HepG2 (cell line): Measurements from ENCODE around the gene ZFYVE28. TPM values are rescaled to one million over a fixed set of nuclear protein-coding genes. Genes with fewer than 3 reads are reported as not detected.

Experiments
- CBX1 ChIP-seq: IDR thresholded peaks from one replicate; pipeline ENCODE4 v1.6.1; 2016; ENCODE audit warnings: antibody characterized with exemption, low read depth
- DNMT3B ChIP-seq: conservative IDR thresholded peaks from 2 replicates; pipeline ENCODE4 v1.6.1; 2016; ENCODE audit warnings: missing biosample characterization, control low read depth
- HES4 ChIP-seq: sonication (generic); formaldehyde crosslinking; IDR thresholded peaks from 2 replicates; pipeline ENCODE4 v1.9.0; 2021; ENCODE audit warnings: mild to moderate bottlenecking, missing genetic modification reagents, borderline replicate concordance
- KDM5A ChIP-seq: fragments of 200-600 bp; sonication (generic); IDR thresholded peaks from 2 replicates; pipeline ENCODE4 v1.7.0; 2018; ENCODE audit warnings: antibody characterized with exemption, mild to moderate bottlenecking, low read length, borderline replicate concordance
- MIER2 ChIP-seq: IDR thresholded peaks from 2 replicates; pipeline ENCODE4 v1.6.1; 2016; ENCODE audit warnings: missing biosample characterization, missing genetic modification reagents
- SCMH1 ChIP-seq: sonication (generic); formaldehyde crosslinking; IDR thresholded peaks from 2 replicates; pipeline ENCODE4 v1.9.0; 2021; ENCODE audit warnings: missing genetic modification reagents, mild to moderate bottlenecking, borderline replicate concordance
- SMARCC2 ChIP-seq: fragments of 450-650 bp; IDR thresholded peaks from 2 replicates; pipeline ENCODE4 v1.6.1; 2017; ENCODE audit warnings: antibody characterized with exemption, mild to moderate bottlenecking
- TBL1XR1 ChIP-seq: fragments of 150-350 bp; IDR thresholded peaks from 2 replicates; pipeline ENCODE4 v1.6.1; 2014; ENCODE audit warnings: borderline replicate concordance, low read length; ENCODE audit not compliant: partially characterized antibody
- YEATS2 ChIP-seq: sonication (generic); formaldehyde crosslinking; IDR thresholded peaks from 2 replicates; pipeline ENCODE4 v1.4.0; 2020; ENCODE audit warnings: missing genetic modification reagents, borderline replicate concordance
- ZBTB37 ChIP-seq: sonication (generic); formaldehyde crosslinking; IDR thresholded peaks from 2 replicates; pipeline ENCODE4 v1.4.0; 2020; ENCODE audit warnings: mild to moderate bottlenecking, missing genetic modification reagents
- ZBTB38 ChIP-seq: sonication (generic); formaldehyde crosslinking; IDR thresholded peaks from 2 replicates; pipeline ENCODE4 v1.5.1; 2020; ENCODE audit warnings: mild to moderate bottlenecking, missing genetic modification reagents
- ZBTB7A ChIP-seq: sonication (generic); formaldehyde crosslinking; IDR thresholded peaks from 2 replicates; pipeline ENCODE4 v1.8.0; 2022; ENCODE audit warnings: mild to moderate bottlenecking, missing genetic modification reagents
- ZMAT5 ChIP-seq: sonication (generic); formaldehyde crosslinking; IDR thresholded peaks from 2 replicates; pipeline ENCODE4 v1.5.0; 2020; ENCODE audit warnings: mild to moderate bottlenecking, low read depth, missing genetic modification reagents, borderline replicate concordance
- ZNF274 ChIP-seq: sonication (generic); formaldehyde crosslinking; IDR thresholded peaks from 2 replicates; pipeline ENCODE4 v1.5.1; 2020; ENCODE audit warnings: mild to moderate bottlenecking, missing genetic modification reagents
- polyA plus RNA-seq, 8 experiments: library from polyadenylated mRNA; depleted of rRNA in 3 of 8; stranded (reverse) in 7 of 8; unstranded in 1 of 8; fragments of >200 nt; fragmentation: Illumina TruSeq in 4 of 8; extraction: Trizol in 4 of 8; gene quantifications; 2 replicates each; pipeline versions ENCODE4 v1.2.1 to v1.2.3, GENCODE V29; 2011 to 2016; ENCODE audit warnings: low read depth in 4 of 8, missing spikeins in 1 of 8, mixed read lengths in 1 of 8; ENCODE audit not compliant: insufficient read depth in 1 of 8
- total RNA-seq, 5 experiments: library from RNA; depleted of rRNA; stranded (reverse); fragments of >200 nt; fragmentation: Illumina TruSeq; extraction: Trizol; gene quantifications; 2 replicates each; pipeline ENCODE4 v1.2.3, GENCODE V29; 2016; ENCODE audit warnings: low read depth in 1 of 5
- TF ChIP-seq, protein P1 (sequence below): sonication (generic); formaldehyde crosslinking; IDR thresholded peaks from 2 replicates; pipeline ENCODE4 v1.4.0; 2020; ENCODE audit warnings: mild to moderate bottlenecking, missing genetic modification reagents
- TF ChIP-seq, protein P2 (sequence below): sonication (generic); formaldehyde crosslinking; IDR thresholded peaks from 2 replicates; pipeline ENCODE4 v1.8.0; 2022; ENCODE audit warnings: missing genetic modification reagents, low read depth, mild to moderate bottlenecking, borderline replicate concordance

The ZFYVE28 gene
- total and polyA plus RNA-seq, 2 of the 13 experiments (the other 11 are each of a cell fraction or from before 2014, with no cell fraction given): 0.12 to 0.22 TPM

- TF ChIP-seq, protein P1, sequence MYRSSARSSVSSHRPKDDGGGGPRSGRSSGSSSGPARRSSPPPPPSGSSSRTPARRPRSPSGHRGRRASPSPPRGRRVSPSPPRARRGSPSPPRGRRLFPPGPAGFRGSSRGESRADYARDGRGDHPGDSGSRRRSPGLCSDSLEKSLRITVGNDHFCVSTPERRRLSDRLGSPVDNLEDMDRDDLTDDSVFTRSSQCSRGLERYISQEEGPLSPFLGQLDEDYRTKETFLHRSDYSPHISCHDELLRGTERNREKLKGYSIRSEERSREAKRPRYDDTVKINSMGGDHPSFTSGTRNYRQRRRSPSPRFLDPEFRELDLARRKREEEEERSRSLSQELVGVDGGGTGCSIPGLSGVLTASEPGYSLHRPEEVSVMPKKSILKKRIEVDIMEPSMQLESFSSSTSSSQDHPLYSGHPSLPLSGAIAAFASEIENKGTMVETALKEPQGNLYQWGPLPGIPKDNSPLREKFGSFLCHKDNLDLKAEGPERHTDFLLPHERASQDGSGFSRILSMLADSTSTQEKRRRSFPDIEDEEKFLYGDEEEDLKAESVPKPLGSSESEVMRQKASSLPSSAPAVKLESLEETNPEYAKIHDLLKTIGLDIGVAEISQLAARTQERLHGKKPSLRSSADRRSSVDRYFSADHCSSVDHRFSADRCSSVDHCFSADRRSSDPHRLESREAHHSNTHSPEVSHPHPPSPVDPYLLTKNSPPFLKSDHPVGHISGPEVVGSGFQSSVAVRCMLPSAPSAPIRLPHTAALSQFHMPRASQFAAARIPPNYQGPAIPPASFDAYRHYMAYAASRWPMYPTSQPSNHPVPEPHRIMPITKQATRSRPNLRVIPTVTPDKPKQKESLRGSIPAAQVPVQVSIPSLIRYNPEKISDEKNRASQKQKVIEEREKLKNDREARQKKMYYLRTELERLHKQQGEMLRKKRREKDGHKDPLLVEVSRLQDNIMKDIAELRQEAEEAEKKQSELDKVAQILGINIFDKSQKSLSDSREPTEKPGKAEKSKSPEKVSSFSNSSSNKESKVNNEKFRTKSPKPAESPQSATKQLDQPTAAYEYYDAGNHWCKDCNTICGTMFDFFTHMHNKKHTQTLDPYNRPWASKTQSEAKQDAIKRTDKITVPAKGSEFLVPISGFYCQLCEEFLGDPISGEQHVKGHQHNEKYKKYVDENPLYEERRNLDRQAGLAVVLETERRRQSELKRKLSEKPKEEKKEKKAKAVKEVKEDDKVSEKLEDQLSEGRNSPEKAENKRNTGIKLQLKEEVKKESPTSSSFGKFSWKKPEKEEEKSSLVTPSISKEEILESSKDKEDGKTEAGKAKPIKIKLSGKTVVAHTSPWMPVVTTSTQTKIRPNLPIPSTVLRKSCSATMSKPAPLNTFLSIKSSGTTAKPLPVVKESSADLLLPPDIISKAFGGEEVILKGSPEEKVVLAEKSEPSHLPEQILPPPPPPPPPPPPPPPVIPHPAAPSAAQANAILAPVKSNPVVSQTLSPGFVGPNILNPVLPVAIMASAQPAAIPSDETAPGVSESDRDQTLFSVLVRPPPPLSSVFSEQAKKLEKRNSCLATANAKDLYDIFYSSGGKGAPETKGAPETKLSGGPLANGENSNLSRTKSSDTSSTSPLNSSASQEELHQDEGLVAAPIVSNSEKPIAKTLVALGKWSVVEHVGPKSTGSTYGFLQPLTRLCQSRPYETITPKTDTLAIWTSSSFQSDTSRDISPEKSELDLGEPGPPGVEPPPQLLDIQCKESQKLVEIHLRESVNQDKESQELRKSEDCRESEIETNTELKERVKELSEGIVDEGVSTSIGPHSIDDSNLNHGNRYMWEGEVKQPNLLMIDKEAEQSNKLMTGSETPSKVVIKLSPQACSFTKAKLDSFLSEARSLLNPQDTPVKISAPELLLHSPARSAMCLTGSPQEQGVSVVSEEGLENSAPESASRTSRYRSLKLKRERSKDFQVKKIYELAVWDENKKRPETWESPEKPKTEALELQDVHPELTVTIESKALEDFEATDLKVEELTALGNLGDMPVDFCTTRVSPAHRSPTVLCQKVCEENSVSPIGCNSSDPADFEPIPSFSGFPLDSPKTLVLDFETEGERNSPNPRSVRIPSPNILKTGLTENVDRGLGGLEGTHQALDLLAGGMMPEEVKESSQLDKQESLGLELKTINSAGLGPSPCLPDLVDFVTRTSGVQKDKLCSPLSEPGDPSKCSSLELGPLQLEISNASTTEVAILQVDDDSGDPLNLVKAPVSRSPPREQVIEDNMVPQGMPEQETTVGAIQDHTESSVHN (CRISPR knock-in tag): peak; percentile 35; the same call in 1 of the 2 replicates
- TF ChIP-seq ZBTB7A: no peak
- TF ChIP-seq SMARCC2: no peak
- no peak for TF ChIP-seq TBL1XR1
- no peak for TF ChIP-seq SCMH1 (CRISPR knock-in tag)
- peak; percentile 62 for TF ChIP-seq YEATS2 (CRISPR knock-in tag)
- TF ChIP-seq ZMAT5 (CRISPR knock-in tag): no peak
- TF ChIP-seq, protein P2, sequence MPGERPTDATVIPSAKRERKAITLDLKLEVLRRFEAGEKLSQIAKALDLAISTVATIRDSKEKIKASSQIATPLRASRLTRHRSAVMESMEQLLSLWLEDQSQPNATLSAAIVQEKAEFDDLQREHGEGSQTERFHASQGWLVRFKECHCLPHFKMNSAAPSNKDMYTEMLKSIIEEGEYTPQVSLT (CRISPR knock-in tag): no peak
- peak; percentile 26 for TF ChIP-seq CBX1
- peak; percentile 58 for TF ChIP-seq KDM5A
- peak; percentile 68 for TF ChIP-seq ZBTB38 (CRISPR knock-in tag)
- no peak for TF ChIP-seq ZBTB37 (CRISPR knock-in tag)
- TF ChIP-seq HES4 (CRISPR knock-in tag): 0 out of 2 replicates have a peak, but pooled peaks have one; percentile 40
- no peak for TF ChIP-seq MIER2
- no peak; the same call in 1 of the 2 replicates for TF ChIP-seq DNMT3B (CRISPR knock-in tag)
- TF ChIP-seq ZNF274: peak; percentile 43; the same call in 1 of the 2 replicates
Observed at GRCh38 chr4:2241410-2242353, 176.8 kb downstream of the ZFYVE28 start, which contains the start of the genes HAUS3 and POLN (continued).
